ENCODE measurements around the gene CD300E. TPM values are rescaled to one million over a fixed set of nuclear protein-coding genes. Genes with fewer than 3 reads are reported as not detected.

The CD300E gene
- total RNA-seq, 1 experiment from 2014 or later = not detected

- Mint-ChIP-seq H3K27me3 (ENCODE audit: insufficient read depth, unreplicated experiment) (peaks cover 28% of the 10 kb centered on the region), H3K4me1 (ENCODE audit: low read depth, unreplicated experiment) (no peaks in the 10 kb centered on the region), H3K9me3 (ENCODE audit: unreplicated experiment) (no peaks in the 10 kb centered on the region), H3K36me3 (ENCODE audit: insufficient read depth, unreplicated experiment) (no peaks in the 10 kb centered on the region), H3K27ac (ENCODE audit: unreplicated experiment) (no peak overlapping the region), H3K4me3 (ENCODE audit: unreplicated experiment) (no peak overlapping the region)
- BruUV-seq (replicated peaks) = no TSS peak
- ChIA-PET CTCF (interaction anchor here (0.5 to 2.8 kb wide), 4 partner anchors 10 to 280 kb away, joined by 3 to 12 read pairs (median 3); no protein-coding TSS in a partner anchor), POLR2A (no interaction called here)
- no peak for DNase-seq
- H3K27me3 ChIP-seq (replicated peaks; ENCODE audit: control insufficient read depth, insufficient read depth, low read length) = no peaks in the 10 kb centered on the region
- TF ChIP-seq CTCF (IDR thresholded peaks at IDR 0.05; ENCODE audit: insufficient read depth in 1 of 2, low read depth in 1 of 2, low read length in 1 of 2, severe bottlenecking in 1 of 2, unreplicated experiment in 1 of 2) = no peak
- H3K9me3 ChIP-seq = no peaks in the 10 kb centered on the region
- no peaks in the 10 kb centered on the region for H3K36me3 ChIP-seq (ENCODE audit: control insufficient read depth, insufficient read depth, low read length)
- intact Hi-C loops (cut with micrococcal nuclease; ENCODE audit: unreplicated experiment) = no loop called here
- H3K4me1 ChIP-seq = no peaks in the 10 kb centered on the region
- no peak overlapping the region for H3K4me3 ChIP-seq (ENCODE audit: low read depth, low read length)
These were observed 24.5 kb upstream of the CD300E start for GRCh38 chr17:74647871-74648672.

- no peak overlapping the region for H3K27ac Mint-ChIP-seq (ENCODE audit: unreplicated experiment)
- intact Hi-C loops (cut with micrococcal nuclease; ENCODE audit: unreplicated experiment) = no loop called here
- Histone ChIP-seq H3K4me1 (no peaks in the 10 kb centered on the region), H3K27me3 (replicated peaks; ENCODE audit: control insufficient read depth, insufficient read depth, low read length) (peaks cover 2% of the 10 kb centered on the region; the same call in 1 of the 2 replicates), H3K36me3 (ENCODE audit: control insufficient read depth, insufficient read depth, low read length) (no peaks in the 10 kb centered on the region), H3K9me3 (no peaks in the 10 kb centered on the region), H3K4me3 (ENCODE audit: low read depth, low read length) (no peak overlapping the region)
- H3K4me3 Mint-ChIP-seq (ENCODE audit: unreplicated experiment) = no peak overlapping the region
- H3K36me3 Mint-ChIP-seq (ENCODE audit: insufficient read depth, unreplicated experiment) = no peaks in the 10 kb centered on the region
- ChIA-PET CTCF (interaction anchor here (2.8 kb wide), 1 partner anchor 11 kb away, joined by 12 read pairs; no protein-coding TSS in a partner anchor), POLR2A (no interaction called here)
- no TSS peak for BruUV-seq (replicated peaks)
- peak in 1 of 2 experiments; percentile 29 for TF ChIP-seq CTCF (IDR thresholded peaks at IDR 0.05; ENCODE audit: insufficient read depth in 1 of 2, low read depth in 1 of 2, low read length in 1 of 2, severe bottlenecking in 1 of 2, unreplicated experiment in 1 of 2)
- peaks cover 24% of the 10 kb centered on the region for H3K27me3 Mint-ChIP-seq (ENCODE audit: insufficient read depth, unreplicated experiment)
- H3K4me1 Mint-ChIP-seq (ENCODE audit: low read depth, unreplicated experiment) = no peaks in the 10 kb centered on the region
- H3K9me3 Mint-ChIP-seq (ENCODE audit: unreplicated experiment) = no peaks in the 10 kb centered on the region
- no peak for DNase-seq
These were observed 22.7 kb upstream of the CD300E start for GRCh38 chr17:74646231-74646630.

GRCh38 chr17:74645010-74645409, 21.5 kb upstream of the CD300E start:
- no peak overlapping the region for H3K4me3 ChIP-seq (ENCODE audit: low read depth, low read length)
- no TSS peak for BruUV-seq (replicated peaks)
- intact Hi-C loops (cut with micrococcal nuclease; ENCODE audit: unreplicated experiment) = no loop called here
- H3K4me1 ChIP-seq = no peaks in the 10 kb centered on the region
- ChIA-PET CTCF (interaction anchor here (0.9 kb wide), 1 partner anchor 12 kb away, joined by 4 read pairs; no protein-coding TSS in a partner anchor), POLR2A (no interaction called here)
- Mint-ChIP-seq H3K27me3 (ENCODE audit: insufficient read depth, unreplicated experiment) (peaks cover 18% of the 10 kb centered on the region), H3K4me3 (ENCODE audit: unreplicated experiment) (no peak overlapping the region), H3K27ac (ENCODE audit: unreplicated experiment) (no peak overlapping the region), H3K4me1 (ENCODE audit: low read depth, unreplicated experiment) (no peaks in the 10 kb centered on the region), H3K9me3 (ENCODE audit: unreplicated experiment) (no peaks in the 10 kb centered on the region), H3K36me3 (ENCODE audit: insufficient read depth, unreplicated experiment) (no peaks in the 10 kb centered on the region)
- no peaks in the 10 kb centered on the region for H3K36me3 ChIP-seq (ENCODE audit: control insufficient read depth, insufficient read depth, low read length)
- no peak for DNase-seq
- TF ChIP-seq CTCF (IDR thresholded peaks at IDR 0.05; ENCODE audit: insufficient read depth in 1 of 2, low read depth in 1 of 2, low read length in 1 of 2, severe bottlenecking in 1 of 2, unreplicated experiment in 1 of 2) = no peak
- peaks cover 2% of the 10 kb centered on the region; the same call in 1 of the 2 replicates for H3K27me3 ChIP-seq (replicated peaks; ENCODE audit: control insufficient read depth, insufficient read depth, low read length)
- no peaks in the 10 kb centered on the region for H3K9me3 ChIP-seq

Measured in Caco-2 (cell line).